ENCODE data around the gene PGBD5. TPM values are rescaled to one million over a fixed set of nuclear protein-coding genes. Genes with fewer than 3 reads are reported as not detected.
"Not testable (repeated sequence)": the region's sequence is repeated elsewhere in the genome, so short reads cannot be mapped to it uniquely, and the experiment has no call there.

The PGBD5 gene
- total and polyA plus RNA-seq, 9 of the 15 experiments (the other 6 are each of a cell fraction or from before 2014, with no cell fraction given), result under 0.01 to 0.40 (median 0.10) TPM; not detected in 3

DNA sequence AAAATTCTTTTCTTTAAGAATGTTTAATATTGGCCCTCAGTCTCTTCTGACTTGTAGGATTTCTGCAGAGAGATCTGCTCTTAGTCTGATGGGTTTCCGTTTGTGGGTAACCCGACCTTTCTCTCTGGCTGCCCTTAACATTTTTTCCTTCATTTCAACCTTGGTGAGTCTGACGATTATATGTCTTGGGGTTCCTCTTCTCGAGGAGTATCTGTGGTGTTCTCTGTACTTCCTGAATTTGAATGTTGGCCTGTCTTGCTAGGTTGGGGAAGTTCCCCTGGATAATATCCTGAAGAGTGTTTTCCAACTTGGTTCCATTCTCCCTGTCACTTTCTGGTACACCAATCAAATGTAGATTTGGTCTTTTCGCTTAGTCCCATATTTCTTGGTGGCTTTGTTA lies 48.8 kb upstream of the PGBD5 start:
- peaks cover 2 to 11% of the 10 kb centered on the region in 2 experiments; a peak in 3 of 5 replicates for H3K27me3 ChIP-seq (ENCODE audit: control insufficient read depth in 2 of 2, insufficient read depth in 2 of 2, low read length in 2 of 2)
- ATAC-seq; in situ Hi-C loops (cut with MboI); H3K4me3 ChIP-seq; H3K4me2 ChIP-seq (ENCODE audit: insufficient read depth, low read length); H3K36me3 ChIP-seq (ENCODE audit: control insufficient read depth, insufficient read depth, low read length); H3K4me1 ChIP-seq (replicated peaks in 1 of 2; ENCODE audit: control insufficient read depth in 2 of 2, insufficient read depth in 2 of 2, low read length in 2 of 2); H3K79me2 ChIP-seq (ENCODE audit: control insufficient read depth, insufficient read depth, low read length); H3K9me1 ChIP-seq (ENCODE audit: control insufficient read depth, insufficient read depth, low read length); BruUV-seq (replicated peaks); FAIRE-seq; H3K9me3 ChIP-seq (replicated peaks; ENCODE audit: control insufficient read depth, insufficient read depth, low read depth, low read length); DNase-seq (ENCODE audit: extremely low read depth in 1 of 4, low spot score in 3 of 4); H3K9ac ChIP-seq (ENCODE audit: insufficient read depth in 1 of 2, low read depth in 2 of 2, low read length in 2 of 2); intact Hi-C loops (cut with micrococcal nuclease); H2AFZ ChIP-seq (ENCODE audit: low read depth, low read length); H4K20me1 ChIP-seq (replicated peaks; ENCODE audit: control insufficient read depth, insufficient read depth, low read length); H3K27ac ChIP-seq (ENCODE audit: extremely low read depth, low read depth, low read length): not testable (repeated sequence)
- POLR2A ChIA-PET, result interaction anchor here (0.6 to 1.2 kb wide), 2 partner anchors 8 to 25 kb away, joined by 3 to 4 read pairs; no protein-coding TSS in a partner anchor
- WGBS (ENCODE audit: insufficient coverage, low coverage, missing lambda C conversion rate), result 1% methylated on average over 5 of the region's 5 CpGs
- CTCF ChIA-PET (ENCODE audit: low intra/inter-chr PET ratio), result interaction anchor here (0.7 kb wide), 1 partner anchor 89 kb away, joined by 3 read pairs; no protein-coding TSS in a partner anchor

DNA sequence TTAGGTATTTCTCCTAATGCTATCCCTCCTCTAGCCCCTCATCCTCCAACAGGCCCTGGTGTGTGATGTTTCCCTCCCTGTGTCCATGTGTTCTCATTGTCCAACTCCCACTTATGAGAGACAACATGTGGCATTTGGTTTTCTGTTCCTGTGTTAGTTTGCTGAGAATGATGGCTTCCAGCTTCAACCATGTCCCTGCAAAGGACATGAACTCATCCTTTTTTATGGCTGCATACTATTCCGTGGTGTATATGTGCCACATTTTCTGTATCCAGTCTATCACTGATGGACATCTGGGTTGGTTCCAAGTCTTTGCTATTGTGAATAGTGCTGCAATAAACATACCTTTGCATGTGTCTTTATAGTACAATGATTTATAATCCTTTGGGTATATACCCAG lies 44.6 kb upstream of the PGBD5 start:
- not testable (repeated sequence) for ATAC-seq
- 7% methylated on average over 1 of the region's 1 CpG for WGBS (ENCODE audit: insufficient coverage, low coverage, missing lambda C conversion rate)

More for the DNA sequence above, 44.6 kb upstream of the PGBD5 start:
- intact Hi-C loops (cut with micrococcal nuclease); H3K27ac ChIP-seq (ENCODE audit: extremely low read depth, low read depth, low read length); H3K4me1 ChIP-seq (replicated peaks in 1 of 2; ENCODE audit: control insufficient read depth in 2 of 2, insufficient read depth in 2 of 2, low read length in 2 of 2); DNase-seq (ENCODE audit: extremely low read depth in 1 of 4, low spot score in 3 of 4); H3K79me2 ChIP-seq (ENCODE audit: control insufficient read depth, insufficient read depth, low read length); H2AFZ ChIP-seq (ENCODE audit: low read depth, low read length); H3K4me3 ChIP-seq; POLR2A ChIA-PET; H3K36me3 ChIP-seq (ENCODE audit: control insufficient read depth, insufficient read depth, low read length); H3K9me3 ChIP-seq (replicated peaks; ENCODE audit: control insufficient read depth, insufficient read depth, low read depth, low read length); BruUV-seq (replicated peaks); H3K9ac ChIP-seq (ENCODE audit: insufficient read depth in 1 of 2, low read depth in 2 of 2, low read length in 2 of 2); H3K4me2 ChIP-seq (ENCODE audit: insufficient read depth, low read length); CTCF ChIA-PET (ENCODE audit: low intra/inter-chr PET ratio); in situ Hi-C loops (cut with MboI); FAIRE-seq; H4K20me1 ChIP-seq (replicated peaks; ENCODE audit: control insufficient read depth, insufficient read depth, low read length); H3K27me3 ChIP-seq (ENCODE audit: control insufficient read depth in 2 of 2, insufficient read depth in 2 of 2, low read length in 2 of 2); H3K9me1 ChIP-seq (ENCODE audit: control insufficient read depth, insufficient read depth, low read length): not testable (repeated sequence)
- TF ChIP-seq ZNF146 (CRISPR knock-in tag; IDR thresholded peaks at IDR 0.05; ENCODE audit: unreplicated experiment), result peak; percentile 62

Data from K562 (cell line).